ENCODE data around the gene FGD3. TPM values are rescaled to one million over a fixed set of nuclear protein-coding genes. Genes with fewer than 3 reads are reported as not detected.
A peak's percentile ranks its signal among the peaks of the same experiment; 100 is the strongest.

FGD3 gene
- polyA plus RNA-seq, 3 donors, result 5.0 to 7.7 (median 7.0) TPM

DNA sequence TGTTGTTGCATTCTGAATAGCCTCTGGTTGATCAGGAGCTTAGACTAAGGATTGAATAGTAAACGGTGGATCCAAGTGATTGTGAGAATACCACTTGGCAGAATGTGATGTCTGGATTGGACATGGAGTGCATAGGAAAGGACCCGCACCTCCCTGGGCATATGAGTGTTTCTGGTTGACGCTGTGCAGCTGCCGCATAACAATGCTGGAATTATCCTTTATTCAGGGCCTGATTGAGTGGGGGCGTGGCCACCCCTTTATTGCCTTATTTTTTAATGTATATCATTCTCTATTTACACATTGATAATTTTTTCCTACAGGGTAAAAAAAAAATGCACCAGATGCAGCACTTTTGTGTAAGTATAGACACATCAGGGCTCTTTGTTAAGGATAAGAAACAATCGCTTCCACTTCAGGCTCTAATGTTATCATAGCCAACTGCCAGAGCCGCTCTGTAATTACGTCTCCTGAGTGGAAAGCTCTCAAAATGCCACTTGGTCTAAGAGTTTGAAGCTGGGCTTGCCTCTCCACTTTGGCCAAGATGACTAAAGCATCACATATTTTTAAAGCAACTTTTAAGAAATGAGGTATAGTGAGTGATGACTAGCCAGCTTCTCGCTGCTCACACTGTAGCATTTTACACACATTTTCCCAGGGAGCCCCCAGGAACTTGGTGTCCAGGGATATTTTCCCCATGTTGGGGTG is 5.7 kb downstream of the FGD3 start:
- WGBS, 3 donors, result 79 to 84% (median 82%) methylated on average over 9 of the region's 9 CpGs
- no peak overlapping the region for H3K27ac ChIP-seq (ENCODE audit: low read depth, low read length)

DNA sequence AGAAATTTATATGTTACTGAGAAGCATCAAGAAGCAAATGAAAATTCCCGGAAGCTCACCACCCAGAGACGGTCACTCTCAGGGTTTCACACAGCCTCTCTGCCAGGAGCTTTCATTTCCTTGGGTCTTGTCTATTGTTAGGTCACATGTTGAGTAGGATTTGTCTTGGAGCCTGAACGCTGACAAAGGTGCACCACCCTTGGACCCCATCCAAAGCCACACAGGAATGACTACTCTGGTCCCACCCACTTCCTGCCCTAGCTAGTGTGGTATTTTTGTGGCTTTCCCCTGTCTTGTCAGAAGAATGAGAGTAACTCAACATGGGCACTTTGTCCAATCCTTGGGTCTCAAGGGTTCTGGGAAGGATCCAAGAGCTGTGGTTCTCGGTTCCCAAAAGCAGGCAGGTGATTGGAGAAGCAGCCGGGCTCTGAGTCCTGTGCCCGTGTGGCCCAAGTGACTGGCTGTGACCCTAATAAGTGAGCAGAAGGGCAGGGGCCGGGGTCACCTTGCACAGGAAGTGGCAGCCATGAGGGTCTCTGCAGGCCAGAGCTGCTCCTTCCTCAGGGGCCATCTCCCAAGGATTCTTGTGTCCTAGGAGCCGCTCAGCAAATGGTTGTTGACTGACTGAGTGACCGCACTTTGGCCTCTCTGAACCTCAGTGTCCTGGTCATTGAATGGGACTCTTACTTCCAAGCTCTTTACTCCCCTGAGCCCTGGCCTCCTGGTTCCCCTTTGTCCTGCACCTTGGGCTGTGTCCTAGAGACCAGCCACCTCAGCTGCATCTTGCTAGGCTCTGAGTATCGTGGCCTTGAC is 6.9 kb downstream of the FGD3 start:
- WGBS, 3 donors, result 51 to 63% (median 57%) methylated on average over 10 of the region's 10 CpGs
- no peak overlapping the region for H3K27ac ChIP-seq (ENCODE audit: low read depth, low read length)

DNA sequence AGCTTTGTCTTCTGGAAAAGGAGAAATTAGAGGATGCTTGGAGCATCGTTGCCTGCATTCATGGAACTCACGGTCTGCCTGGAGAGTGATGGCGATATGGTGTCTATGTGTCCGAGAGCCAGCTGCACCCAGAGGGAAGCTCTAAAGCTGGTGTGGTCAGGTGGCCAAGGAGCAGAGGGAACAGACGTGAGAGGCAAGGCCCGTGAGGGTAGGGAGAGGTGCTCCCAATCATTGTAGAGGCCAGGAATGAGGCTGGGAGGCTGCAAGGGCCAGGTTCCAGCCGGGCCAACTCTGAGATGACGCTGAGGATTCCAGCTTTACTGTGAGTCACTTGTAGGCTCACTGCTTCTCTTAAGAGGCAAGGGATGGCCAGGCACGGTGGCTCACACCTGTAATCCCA is 7.6 kb downstream of the FGD3 start:
- WGBS, 3 donors, result 86 to 89% (median 87%) methylated on average over 9 of the region's 9 CpGs
- no peak overlapping the region for H3K27ac ChIP-seq (ENCODE audit: low read depth, low read length)

DNA sequence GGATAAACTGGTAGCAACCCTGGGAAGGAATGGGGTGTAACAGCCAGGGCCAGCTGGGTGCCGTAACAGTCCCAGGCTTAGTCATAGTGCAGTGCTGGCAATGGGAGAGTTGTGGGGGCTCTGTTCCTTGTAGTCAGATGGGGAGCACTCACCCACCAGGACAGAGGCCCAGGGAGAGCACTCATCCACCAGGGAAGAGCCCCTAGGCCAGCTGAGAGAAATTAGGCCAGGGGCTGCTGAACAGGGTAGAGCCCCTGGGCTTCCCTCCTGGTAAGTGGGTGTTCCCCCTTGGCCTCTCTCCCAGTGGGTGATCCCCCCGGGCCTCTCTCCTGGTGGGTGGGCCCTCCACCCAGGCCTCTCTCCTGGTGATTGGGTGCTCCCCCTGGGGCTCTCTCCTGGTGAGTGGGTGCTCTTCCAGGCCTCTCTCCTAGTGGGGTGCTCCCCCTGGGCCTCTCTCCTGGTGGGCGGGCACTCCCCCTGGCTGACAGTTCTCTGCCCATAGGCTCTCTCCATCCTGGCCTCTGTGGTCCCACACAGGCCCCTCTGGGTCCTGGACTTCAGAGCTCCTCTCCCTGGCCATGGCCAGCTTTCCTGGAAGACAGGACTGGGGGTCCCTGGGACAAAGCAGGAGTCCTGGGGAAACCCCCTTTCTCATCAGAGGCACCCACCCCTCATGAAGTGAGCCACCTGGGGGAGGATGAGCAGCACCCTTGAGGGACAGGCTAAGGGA is 13.4 kb downstream of the FGD3 start:
- WGBS, 3 donors, result 88 to 92% (median 90%) methylated on average over 3 of the region's 3 CpGs
- no peak overlapping the region for H3K27ac ChIP-seq (ENCODE audit: low read depth, low read length)

DNA sequence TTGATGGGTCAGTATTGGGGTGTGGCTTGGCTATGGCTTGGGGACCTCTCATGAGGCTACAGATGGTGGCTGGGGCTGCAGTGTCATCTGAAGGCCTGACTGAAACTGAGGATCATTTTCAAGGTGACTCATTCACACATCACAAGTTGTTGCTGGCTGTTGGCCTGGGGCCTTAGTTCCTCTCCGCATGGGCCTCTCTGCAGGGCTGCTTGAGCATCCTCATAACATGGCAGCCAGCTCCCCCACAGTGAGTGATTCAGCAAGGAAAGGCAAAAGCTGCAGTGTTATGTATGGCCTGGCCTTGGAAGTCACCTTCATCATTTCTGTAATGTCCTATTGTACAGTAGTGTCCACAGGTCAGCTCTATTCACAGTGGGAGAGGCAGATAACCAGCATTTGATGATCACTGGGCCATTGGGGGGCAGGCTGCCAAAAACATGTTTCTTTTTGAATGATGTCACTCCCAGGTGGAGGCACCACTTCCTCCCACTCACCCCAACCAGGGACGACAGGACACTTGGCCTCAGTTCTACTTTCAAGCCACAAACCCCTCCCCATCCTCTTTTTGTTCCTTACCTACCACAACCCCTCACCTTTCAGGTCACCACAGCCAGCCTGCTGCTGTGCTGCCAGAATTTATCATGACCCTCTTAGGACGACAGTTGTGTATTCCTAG is 14.4 kb downstream of the FGD3 start:
- H3K27ac ChIP-seq (ENCODE audit: low read depth, low read length), result no peak overlapping the region
- 70 to 83% (median 72%) methylated on average over 3 of the region's 3 CpGs for WGBS, 3 donors

DNA sequence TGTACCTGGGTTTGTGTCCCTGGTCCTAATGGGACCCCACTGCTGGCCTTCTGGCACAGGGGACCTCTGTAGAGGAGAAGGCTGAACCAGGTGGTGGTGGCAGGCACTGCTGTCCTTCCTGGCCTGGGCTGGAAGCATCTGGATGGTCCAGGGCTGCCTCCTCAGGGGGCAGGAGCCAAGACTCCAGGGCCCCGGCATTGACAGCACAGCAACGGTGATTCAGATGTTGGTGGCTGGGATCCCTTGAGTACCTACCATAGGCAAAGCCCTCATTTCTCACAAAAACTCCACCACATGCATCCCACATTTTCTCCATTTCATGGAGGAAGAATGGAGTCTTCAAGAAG is 15.0 kb downstream of the FGD3 start:
- WGBS, 3 donors, result 97 to 100% (median 98%) methylated on average over 2 of the region's 2 CpGs
- no peak overlapping the region for H3K27ac ChIP-seq (ENCODE audit: low read depth, low read length)

DNA sequence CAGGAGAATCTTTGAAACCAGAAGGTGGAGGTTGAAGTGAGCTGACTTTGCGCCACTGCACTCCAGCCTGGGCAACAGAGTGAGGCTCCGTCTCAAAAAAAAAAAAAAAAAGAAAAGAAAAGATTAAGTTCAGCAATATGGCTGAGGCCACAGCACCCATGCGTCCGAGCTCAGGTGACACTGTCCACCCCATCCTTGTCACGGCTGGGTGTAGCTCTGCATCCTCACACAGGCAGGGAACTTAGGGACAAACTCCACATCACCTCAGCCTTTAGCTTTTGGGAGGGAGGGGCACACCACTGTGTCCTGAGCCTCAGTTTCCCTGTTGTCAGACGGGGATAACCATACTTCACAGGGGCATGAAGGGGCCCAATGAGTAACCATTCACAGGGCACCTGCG is 15.5 kb downstream of the FGD3 start:
- 88 to 97% (median 96%) methylated on average over 7 of the region's 7 CpGs for WGBS, 3 donors
- H3K27ac ChIP-seq (ENCODE audit: low read depth, low read length), result no peak overlapping the region

DNA sequence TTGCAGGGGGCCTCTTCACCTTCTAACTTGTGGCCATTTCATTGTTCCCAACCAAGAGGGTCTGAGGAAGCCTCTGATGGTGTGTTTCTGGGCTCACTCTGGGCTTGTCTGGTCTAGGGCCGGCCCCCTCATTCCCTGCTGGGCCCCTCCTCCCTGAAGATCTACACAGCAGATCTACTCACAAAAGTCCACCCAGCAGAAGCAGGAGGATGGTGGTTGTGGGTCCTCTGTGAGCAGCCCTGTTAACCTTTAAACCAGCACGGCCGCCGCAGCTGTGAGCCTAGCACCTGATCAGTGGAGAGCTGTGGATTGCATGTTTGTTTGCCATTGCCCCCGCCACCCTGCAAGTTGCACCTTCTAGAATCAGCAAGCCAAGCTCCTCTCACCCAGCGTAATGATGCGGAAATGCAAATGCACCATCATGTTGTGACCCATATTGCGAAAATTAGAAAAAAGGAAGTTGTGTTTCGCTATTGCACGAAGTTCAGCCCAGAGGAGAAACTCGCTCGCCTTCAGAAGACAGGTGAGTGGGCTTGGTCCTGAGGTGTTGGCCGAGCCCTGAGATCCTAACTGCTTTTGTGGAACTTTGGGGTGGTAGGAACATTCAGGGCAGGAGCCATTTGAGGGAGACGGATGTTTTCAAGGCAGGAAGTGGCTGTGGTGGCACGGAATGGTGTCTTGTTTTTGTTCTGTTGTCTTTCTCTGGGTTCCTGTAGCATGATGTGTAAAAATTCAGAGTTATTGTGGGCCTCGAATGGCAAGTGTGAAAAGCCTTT is 16.7 kb downstream of the FGD3 start:
- no peak overlapping the region for H3K27ac ChIP-seq (ENCODE audit: low read depth, low read length)
- 48 to 57% (median 52%) methylated on average over 16 of the region's 16 CpGs for WGBS, 3 donors

DNA sequence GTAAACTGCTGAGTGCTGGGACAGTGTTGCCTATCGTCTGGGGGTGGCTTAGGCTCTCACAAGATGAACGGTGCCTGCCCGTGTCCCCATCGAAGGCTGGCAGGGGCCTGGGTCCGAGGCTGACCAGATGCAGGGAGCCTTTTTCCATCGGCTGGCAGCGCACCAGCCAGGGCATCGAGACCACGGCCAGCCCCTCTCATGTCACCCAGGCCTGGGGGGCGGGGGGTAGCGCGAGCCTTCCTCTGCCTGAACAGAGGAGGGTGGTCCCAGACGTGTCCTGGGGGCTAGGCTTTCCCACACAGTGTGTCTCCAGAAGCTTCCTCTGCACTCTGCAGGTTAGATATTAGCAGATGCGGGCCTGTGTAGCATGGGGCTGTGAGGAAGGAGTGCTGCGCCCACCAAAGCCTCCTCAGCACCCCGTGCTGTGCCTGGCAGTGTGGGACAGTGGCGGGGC is 17.3 kb downstream of the FGD3 start:
- WGBS, 3 donors, result 45 to 73% (median 57%) methylated on average over 17 of the region's 17 CpGs
- H3K27ac ChIP-seq (ENCODE audit: low read depth, low read length), result peak overlapping the region; percentile 48

DNA sequence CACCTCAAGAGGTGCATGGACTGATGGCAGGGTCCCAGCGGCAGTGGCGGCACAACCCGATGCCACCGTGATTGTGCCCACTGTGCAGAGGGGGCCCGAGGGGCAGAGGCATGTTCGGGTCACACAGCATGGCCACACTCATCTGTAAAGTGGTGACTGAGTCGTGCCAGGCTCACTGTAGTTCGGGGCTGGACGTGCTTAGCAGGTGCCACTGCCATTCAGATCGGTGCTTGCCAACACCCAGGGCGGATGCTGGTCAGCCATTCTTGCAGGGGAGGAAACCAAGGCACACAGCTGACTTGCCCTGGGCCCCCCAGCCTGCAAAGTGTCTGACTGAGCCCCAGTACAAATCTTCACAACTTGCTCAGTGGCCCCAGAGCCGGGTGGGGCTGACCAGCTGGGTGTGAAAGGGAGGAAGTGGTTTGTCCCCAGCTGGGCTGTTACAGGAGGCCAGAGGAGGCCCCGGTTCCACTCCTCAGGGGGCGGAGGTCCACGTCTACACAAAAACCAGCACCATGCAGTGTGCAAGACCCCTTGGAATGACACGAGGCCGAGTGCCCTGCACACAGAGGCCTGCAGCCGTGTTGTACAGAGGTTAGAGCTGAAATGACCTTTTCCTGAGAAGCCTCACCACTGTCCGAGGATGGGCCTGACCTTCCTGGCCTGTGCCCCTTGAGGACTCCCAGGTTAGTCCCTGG is 17.9 kb downstream of the FGD3 start:
- peak overlapping the region; percentile 48 for H3K27ac ChIP-seq (ENCODE audit: low read depth, low read length)
- WGBS, 3 donors, result 47 to 72% (median 48%) methylated on average over 19 of the region's 19 CpGs

DNA sequence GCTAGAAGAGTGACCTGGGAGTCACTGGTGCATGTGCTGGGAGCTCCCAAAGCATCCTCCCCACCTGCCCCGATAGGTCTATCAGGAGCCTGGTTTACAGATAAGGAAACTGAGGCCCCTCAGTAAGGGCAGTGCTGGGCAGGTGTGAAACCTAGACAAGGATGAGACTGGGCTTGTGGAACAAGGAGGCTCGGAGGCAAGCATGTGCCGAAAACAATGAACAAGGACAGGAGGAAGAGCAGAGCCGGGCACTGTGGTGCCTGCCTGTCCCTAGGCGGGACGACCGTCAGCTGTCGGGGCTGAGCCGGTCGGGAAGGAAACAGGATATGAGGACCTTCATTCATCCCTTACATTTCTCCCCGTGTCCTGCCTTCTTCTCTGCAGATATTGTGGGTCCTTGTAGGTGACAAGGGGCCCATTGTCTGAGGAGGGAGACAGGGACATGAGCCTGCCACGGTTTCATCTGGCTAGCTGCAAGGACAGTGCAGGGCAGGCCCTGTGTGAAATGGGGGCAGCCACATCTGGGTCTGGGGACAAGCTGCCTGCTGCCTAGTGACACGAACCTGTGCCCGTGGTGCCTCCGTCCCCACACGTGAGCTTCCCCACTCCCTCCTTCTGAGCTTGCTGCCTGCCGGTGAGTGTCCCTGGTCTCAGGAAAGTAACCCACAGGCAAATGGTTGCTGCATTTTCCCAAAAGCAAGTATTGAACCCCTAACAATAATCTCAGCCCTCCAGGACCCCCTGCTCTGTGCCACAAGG is 18.6 kb downstream of the FGD3 start:
- WGBS, 3 donors, result 51 to 70% (median 56%) methylated on average over 17 of the region's 17 CpGs
- H3K27ac ChIP-seq (ENCODE audit: low read depth, low read length), result no peak overlapping the region

DNA sequence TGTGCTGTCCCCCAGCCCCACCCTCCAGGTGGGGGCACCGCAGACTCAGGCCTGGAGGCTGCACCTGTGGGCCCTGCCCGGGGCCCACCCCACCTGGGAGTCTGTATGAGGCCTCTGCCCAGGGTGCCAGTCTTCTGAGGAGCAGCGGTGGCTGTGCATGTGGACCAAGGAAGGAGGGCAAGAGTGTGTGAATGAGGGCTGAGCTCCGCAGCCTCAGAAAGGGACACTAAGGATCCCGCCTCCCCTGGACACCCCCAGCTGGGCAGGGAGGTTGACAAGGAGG is 19.1 kb downstream of the FGD3 start:
- WGBS, 3 donors, result 83 to 92% (median 87%) methylated on average over 5 of the region's 5 CpGs

DNA sequence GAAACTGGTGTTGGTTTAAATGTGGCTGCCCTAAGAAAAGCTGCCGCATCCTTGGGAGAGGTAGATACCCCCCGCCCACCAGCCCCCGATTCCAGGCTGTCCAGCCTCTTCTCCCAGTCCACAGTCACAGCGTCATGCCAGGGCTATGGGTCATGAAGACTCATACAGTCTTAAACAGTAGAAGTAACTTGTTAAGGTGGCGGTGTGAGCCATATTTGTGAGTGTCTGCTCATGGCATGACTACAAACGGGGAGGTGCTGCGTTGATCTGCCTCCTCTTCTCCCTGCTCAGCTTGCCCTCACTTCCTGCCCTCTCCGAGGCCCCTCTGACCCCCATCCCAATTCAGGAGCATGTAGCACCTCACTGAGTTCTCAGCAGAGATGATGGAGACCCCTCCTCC is 20.8 kb downstream of the FGD3 start:
- 86 to 91% (median 86%) methylated on average over 8 of the region's 8 CpGs for WGBS, 3 donors
- no peak overlapping the region for H3K27ac ChIP-seq (ENCODE audit: low read depth, low read length)

More for the DNA sequence above, 19.1 kb downstream of the FGD3 start:
- no peak overlapping the region for H3K27ac ChIP-seq (ENCODE audit: low read depth, low read length)

DNA sequence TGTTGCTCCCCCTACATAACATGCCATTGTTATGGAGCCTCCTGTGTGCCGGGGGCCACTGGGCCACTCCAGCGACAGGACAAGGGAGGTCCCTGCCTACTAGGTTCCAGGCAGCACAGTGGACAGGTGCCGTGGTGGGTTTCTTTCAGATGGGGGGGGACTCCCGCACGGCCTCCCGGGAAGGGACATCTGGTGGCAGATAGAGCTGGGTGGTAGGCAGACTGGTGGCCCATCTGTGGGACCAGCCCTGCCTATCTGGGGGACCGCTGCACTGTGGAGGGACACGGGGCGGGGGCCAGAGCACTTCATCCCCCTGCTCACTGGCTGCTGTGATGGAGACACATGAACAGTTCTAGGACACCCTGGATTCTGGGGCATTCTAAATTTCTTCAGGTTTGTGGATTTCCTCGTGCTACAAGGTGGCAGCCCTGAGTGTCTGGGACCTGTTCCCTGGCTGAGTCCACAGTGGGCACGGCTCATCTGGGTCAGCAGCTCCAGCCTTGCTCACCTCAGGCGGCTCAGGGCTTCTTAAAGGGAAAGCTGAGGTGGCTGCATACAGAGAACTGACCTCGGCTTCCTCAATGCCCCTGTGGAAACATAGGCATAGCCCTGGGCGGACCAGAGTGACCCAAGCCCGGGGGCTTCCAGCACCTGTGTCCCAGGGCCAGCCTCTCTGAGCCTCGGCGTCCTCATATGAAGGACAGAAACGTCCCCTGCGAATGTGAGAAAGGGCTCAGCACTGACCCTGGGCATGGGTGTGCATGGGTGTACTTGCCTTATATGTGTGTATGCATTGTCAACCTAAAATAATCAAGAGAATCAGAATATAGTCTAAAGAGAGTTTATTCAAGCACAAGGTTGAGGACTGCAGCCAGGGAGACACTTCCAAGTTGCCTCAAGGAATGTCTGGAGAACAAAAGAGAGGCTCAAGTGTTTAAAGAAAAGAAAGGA is 22.5 kb downstream of the FGD3 start:
- no peak overlapping the region for H3K27ac ChIP-seq (ENCODE audit: low read depth, low read length)

DNA sequence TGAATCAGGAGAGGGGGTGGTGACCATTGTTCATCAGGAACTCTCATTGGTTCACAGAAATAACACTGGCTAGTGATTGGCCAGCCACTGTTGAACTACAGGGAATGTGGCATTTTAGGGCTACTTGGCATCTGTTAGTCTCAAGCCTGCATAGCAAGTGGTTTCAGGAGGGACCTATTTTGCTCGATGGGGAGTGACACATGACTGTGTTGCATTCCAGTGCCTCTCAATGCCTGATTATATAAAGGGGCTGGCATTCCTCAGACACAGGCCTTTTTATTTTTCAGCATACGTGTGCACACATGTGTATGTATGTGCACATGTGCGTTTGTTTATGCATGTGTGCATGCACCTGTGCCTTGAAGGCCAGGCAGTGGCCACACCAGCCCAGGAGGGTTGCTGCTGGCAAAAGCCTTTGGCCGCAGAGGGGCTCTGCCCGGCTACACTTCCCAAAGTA is 23.2 kb downstream of the FGD3 start:
- WGBS, 3 donors, result 75 to 88% (median 85%) methylated on average over 5 of the region's 5 CpGs
- H3K27ac ChIP-seq (ENCODE audit: low read depth, low read length), result no peak overlapping the region

More for the DNA sequence above, 22.5 kb downstream of the FGD3 start:
- 74 to 91% (median 90%) methylated on average over 19 of the region's 19 CpGs for WGBS, 3 donors

DNA sequence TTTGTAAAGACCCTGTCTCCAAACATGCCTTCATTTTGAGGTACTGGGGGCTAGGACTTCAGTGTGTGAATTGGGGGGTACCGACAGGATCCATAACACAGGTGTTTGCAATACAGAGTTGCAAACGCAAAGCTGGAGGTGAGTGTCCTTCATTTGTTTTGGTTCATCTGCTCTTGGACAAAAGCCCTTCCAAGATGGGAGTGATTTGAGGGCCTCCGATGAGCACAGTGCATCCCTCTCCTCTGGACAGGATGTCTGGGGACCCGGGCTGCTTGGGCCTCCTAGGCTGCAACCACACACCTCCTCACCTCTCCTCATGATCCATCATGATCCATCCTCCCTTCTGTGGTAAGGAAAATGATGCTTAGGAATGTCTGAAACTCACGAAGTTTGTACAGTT is 23.8 kb downstream of the FGD3 start:
- H3K27ac ChIP-seq (ENCODE audit: low read depth, low read length), result no peak overlapping the region
- 68 to 71% (median 69%) methylated on average over 5 of the region's 5 CpGs for WGBS, 3 donors

All from adipose tissue (tissue), 3 donors.